ENCODE data around the gene MICAL1. TPM values are rescaled to one million over a fixed set of nuclear protein-coding genes. Genes with fewer than 3 reads are reported as not detected.

MICAL1 gene
- total and polyA plus RNA-seq, 2 experiments from 2014 or later = 8.6 to 19.6 TPM

GRCh38 chr6:109454496-109455436 is 806 bp downstream of the MICAL1 start:
- Histone ChIP-seq H3K4me1 (ENCODE audit: low read depth) (no peaks in the 10 kb centered on the region), H3K27me3 (peaks cover 7% of the 10 kb centered on the region), H3K4me3 (peak overlapping the region; percentile 53), H3K27ac (no peak overlapping the region), H3K36me3 (no peaks in the 10 kb centered on the region), H3K9me3 (ENCODE audit: low read depth) (no peaks in the 10 kb centered on the region)
- no peak for TF ChIP-seq CTCF (IDR thresholded peaks at IDR 0.05; ENCODE audit: low read depth, low read length)
- DNase-seq (ENCODE audit: low read depth in 1 of 2, low spot score in 1 of 2) = peak in 1 of 2 donors; percentile 31

- peak in 1 of 2 donors; percentile 48 for DNase-seq (ENCODE audit: low read depth in 1 of 2, low spot score in 1 of 2)
Measured at GRCh38 chr6:109453594-109454495, 1.7 kb downstream of the MICAL1 start.

GRCh38 chr6:109453156-109453555 is 2.4 kb downstream of the MICAL1 start:
- Histone ChIP-seq H3K27me3 (peaks cover 7% of the 10 kb centered on the region), H3K4me3 (no peak overlapping the region), H3K36me3 (no peaks in the 10 kb centered on the region), H3K4me1 (ENCODE audit: low read depth) (no peaks in the 10 kb centered on the region), H3K27ac (no peak overlapping the region), H3K9me3 (ENCODE audit: low read depth) (no peaks in the 10 kb centered on the region)
- TF ChIP-seq CTCF (IDR thresholded peaks at IDR 0.05; ENCODE audit: low read depth, low read length) = no peak
- DNase-seq (ENCODE audit: low read depth in 1 of 2, low spot score in 1 of 2) = no peak

More at GRCh38 chr6:109453594-109454495, 1.7 kb downstream of the MICAL1 start:
- peaks cover 7% of the 10 kb centered on the region for H3K27me3 ChIP-seq
- H3K36me3 ChIP-seq = no peaks in the 10 kb centered on the region
- no peaks in the 10 kb centered on the region for H3K4me1 ChIP-seq (ENCODE audit: low read depth)
- no peak overlapping the region for H3K27ac ChIP-seq
- TF ChIP-seq CTCF (IDR thresholded peaks at IDR 0.05; ENCODE audit: low read depth, low read length) = no peak
- H3K4me3 ChIP-seq = no peak overlapping the region
- H3K9me3 ChIP-seq (ENCODE audit: low read depth) = no peaks in the 10 kb centered on the region

- H3K36me3 ChIP-seq = no peaks in the 10 kb centered on the region
- no peak for TF ChIP-seq CTCF (IDR thresholded peaks at IDR 0.05; ENCODE audit: low read depth, low read length)
- H3K4me3 ChIP-seq = no peak overlapping the region
- no peaks in the 10 kb centered on the region for H3K9me3 ChIP-seq (ENCODE audit: low read depth)
- peaks cover 7% of the 10 kb centered on the region for H3K27me3 ChIP-seq
- no peaks in the 10 kb centered on the region for H3K4me1 ChIP-seq (ENCODE audit: low read depth)
- H3K27ac ChIP-seq = no peak overlapping the region
- DNase-seq (ENCODE audit: low read depth in 1 of 2, low spot score in 1 of 2) = no peak
Measured at GRCh38 chr6:109452181-109452580, 3.4 kb downstream of the MICAL1 start.

GRCh38 chr6:109451376-109451775 is 4.2 kb downstream of the MICAL1 start:
- Histone ChIP-seq H3K27me3 (peaks cover 7% of the 10 kb centered on the region), H3K27ac (no peak overlapping the region), H3K4me1 (ENCODE audit: low read depth) (no peaks in the 10 kb centered on the region), H3K9me3 (ENCODE audit: low read depth) (no peaks in the 10 kb centered on the region), H3K4me3 (no peak overlapping the region), H3K36me3 (no peaks in the 10 kb centered on the region)
- no peak for DNase-seq (ENCODE audit: low read depth in 1 of 2, low spot score in 1 of 2)
- no peak for TF ChIP-seq CTCF (IDR thresholded peaks at IDR 0.05; ENCODE audit: low read depth, low read length)

Data from cardiac muscle cell (in vitro differentiated cells and primary cell).